ENCODE measurements around the gene CENPT. TPM values are rescaled to one million over a fixed set of nuclear protein-coding genes. Genes with fewer than 3 reads are reported as not detected.

The CENPT gene
- total RNA-seq, 1 donor from 2014 or later, result 29.9 TPM

DNA sequence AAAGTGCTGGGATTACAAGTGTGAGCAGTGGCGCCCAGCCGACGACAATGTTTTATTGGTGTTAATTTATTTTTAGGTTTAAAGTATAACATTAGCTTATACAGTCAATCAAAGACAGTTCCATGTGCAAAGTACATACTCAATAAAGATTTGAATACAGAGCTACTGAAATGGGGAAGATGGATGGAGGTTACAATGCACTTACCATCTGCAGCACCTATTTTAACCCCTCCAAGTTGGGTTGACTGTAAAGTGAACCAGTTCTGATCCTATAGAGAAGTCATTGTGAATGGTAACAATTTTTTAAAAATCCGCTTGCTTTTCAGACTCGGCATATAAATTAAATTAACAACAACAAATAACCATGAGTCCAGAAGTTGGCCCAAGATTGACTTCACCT, 44.9 kb upstream of the CENPT start:
- Histone ChIP-seq H3K27me3 (ENCODE audit: low read depth) (no peaks in the 10 kb centered on the region), H3K4me1 (peaks cover 45% of the 10 kb centered on the region), H3K27ac (peak overlapping the region; percentile 97), H3K9me3 (no peaks in the 10 kb centered on the region), H3K36me3 (no peaks in the 10 kb centered on the region), H3K4me3 (peak overlapping the region; percentile 92)
- intact Hi-C loops (cut with DNase I), result no loop called here
- TF ChIP-seq CTCF (IDR thresholded peaks at IDR 0.05), result no peak
- ATAC-seq (no peak), DNase-seq (no peak)

GRCh38 chr16:67888331-67888730, 40.8 kb upstream of the CENPT start:
- ATAC-seq (no peak), DNase-seq (no peak)
- no peak for TF ChIP-seq CTCF (IDR thresholded peaks at IDR 0.05)
- H3K27ac ChIP-seq, result no peak overlapping the region
- peaks cover 17% of the 10 kb centered on the region for H3K36me3 ChIP-seq
- H3K4me1 ChIP-seq, result peaks cover 30% of the 10 kb centered on the region
- H3K4me3 ChIP-seq, result no peak overlapping the region
- intact Hi-C loops (cut with DNase I), result no loop called here
- H3K27me3 ChIP-seq (ENCODE audit: low read depth), result no peaks in the 10 kb centered on the region
- H3K9me3 ChIP-seq, result no peaks in the 10 kb centered on the region

DNA sequence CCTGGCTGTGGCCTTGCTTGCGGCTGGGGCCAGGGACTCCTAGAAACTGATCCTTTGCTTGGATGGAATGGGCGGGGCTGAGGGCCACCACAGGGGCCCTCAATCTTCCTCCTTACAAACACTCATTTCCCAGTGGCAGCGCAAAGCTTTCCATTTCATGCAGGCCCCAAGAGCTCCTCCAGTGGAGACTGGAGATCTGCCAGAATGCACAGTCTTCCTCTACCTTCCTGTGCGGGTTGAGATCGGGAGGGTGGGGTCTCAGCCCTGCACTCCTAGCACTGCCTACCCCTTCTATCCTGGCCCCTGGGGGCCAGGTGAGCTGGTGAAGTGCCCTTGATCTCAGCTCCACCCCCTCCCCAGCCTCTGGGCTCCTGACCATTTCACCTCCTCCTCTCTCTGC, 38.9 kb upstream of the CENPT start:
- Histone ChIP-seq H3K4me1 (peaks cover 24% of the 10 kb centered on the region), H3K27me3 (ENCODE audit: low read depth) (no peaks in the 10 kb centered on the region), H3K4me3 (no peak overlapping the region), H3K36me3 (peaks cover 37% of the 10 kb centered on the region), H3K27ac (peak overlapping the region; percentile 11), H3K9me3 (no peaks in the 10 kb centered on the region)
- DNase-seq (peak; percentile 63), ATAC-seq (peak; percentile 48 to 50)
- no peak for TF ChIP-seq CTCF (IDR thresholded peaks at IDR 0.05)
- intact Hi-C loops (cut with DNase I), result no loop called here

GRCh38 chr16:67885976-67886375, 38.5 kb upstream of the CENPT start:
- Histone ChIP-seq H3K27me3 (ENCODE audit: low read depth) (no peaks in the 10 kb centered on the region), H3K36me3 (peaks cover 41% of the 10 kb centered on the region), H3K4me3 (no peak overlapping the region), H3K27ac (no peak overlapping the region), H3K9me3 (no peaks in the 10 kb centered on the region), H3K4me1 (peaks cover 24% of the 10 kb centered on the region)
- ATAC-seq, result peak; percentile 1
- no peak for DNase-seq
- no peak for TF ChIP-seq CTCF (IDR thresholded peaks at IDR 0.05)
- intact Hi-C loops (cut with DNase I), result no loop called here

DNA sequence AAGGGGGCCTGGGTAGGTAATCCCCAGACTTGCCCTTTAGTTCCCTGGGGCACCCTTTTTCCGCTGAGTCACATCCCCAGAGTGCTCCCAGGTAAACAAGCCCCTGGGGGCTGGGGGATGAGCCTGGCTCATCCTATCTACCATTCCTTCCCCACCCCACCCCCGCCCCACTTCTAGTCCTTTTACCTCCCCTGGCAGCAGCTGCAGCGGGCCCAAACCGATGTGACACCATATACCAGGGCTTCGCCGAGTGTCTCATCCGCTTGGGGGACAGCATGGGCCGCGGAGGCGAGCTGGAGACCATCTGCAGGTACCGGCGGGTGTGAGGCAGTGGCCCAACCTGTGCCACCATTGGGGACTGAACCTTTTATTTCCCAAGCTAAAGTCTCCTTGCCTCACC, 38.1 kb upstream of the CENPT start:
- Histone ChIP-seq H3K4me3 (no peak overlapping the region), H3K27me3 (ENCODE audit: low read depth) (no peaks in the 10 kb centered on the region), H3K9me3 (no peaks in the 10 kb centered on the region), H3K36me3 (peaks cover 45% of the 10 kb centered on the region), H3K4me1 (peaks cover 24% of the 10 kb centered on the region), H3K27ac (no peak overlapping the region)
- intact Hi-C loops (cut with DNase I), result no loop called here
- ATAC-seq, result no peak
- no peak for DNase-seq
- no peak for TF ChIP-seq CTCF (IDR thresholded peaks at IDR 0.05)

DNA sequence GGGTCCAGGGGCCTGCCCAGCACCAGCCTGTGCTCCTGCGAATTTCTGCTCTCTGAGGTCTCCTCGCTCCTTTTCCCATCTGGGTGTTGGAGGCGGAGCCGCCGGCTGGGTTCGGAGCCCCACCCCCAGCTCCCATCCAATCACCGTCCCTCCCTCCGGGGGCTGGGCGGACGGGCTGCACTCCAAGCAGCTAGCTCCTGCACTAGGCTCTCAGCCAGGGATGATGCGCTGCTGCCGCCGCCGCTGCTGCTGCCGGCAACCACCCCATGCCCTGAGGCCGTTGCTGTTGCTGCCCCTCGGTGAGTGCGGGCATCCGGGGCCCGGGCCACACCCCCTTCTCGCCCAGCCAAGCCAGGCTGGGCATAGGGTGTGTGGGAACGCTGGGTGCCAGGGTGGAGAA, 37.2 kb upstream of the CENPT start, which contains the start of gene NRN1L:
TSS of gene NRN1L (plus strand) at position 202 of the 400 bp plus-strand sequence. CDS start at position 221, 19 bp downstream.
- Histone ChIP-seq H3K4me1 (peaks cover 24% of the 10 kb centered on the region), H3K27ac (peak within 1 kb of the TSS; percentile 41), H3K27me3 (ENCODE audit: low read depth) (no peaks in the 10 kb centered on the region), H3K9me3 (no peaks in the 10 kb centered on the region), H3K4me3 (peak within 1 kb of the TSS; percentile 30), H3K36me3 (peaks cover 54% of the 10 kb centered on the region)
- DNase-seq (peak; percentile 86), ATAC-seq (peak; percentile 87 to 89)
- no peak for TF ChIP-seq CTCF (IDR thresholded peaks at IDR 0.05)
- intact Hi-C loops (cut with DNase I), result no loop called here
